Posterior vena cava (tissue), 2 donors: ENCODE data around the gene TRABD2A. TPM values are rescaled to one million over a fixed set of nuclear protein-coding genes. Genes with fewer than 3 reads are reported as not detected.
"Not testable (repeated sequence)": the region's sequence is repeated elsewhere in the genome, so short reads cannot be mapped to it uniquely, and the experiment has no call there.

Source experiments
- DNase-seq: peaks from one replicate; pipeline ENCODE4 v3.0.0-alpha.2; 2020; ENCODE audit warnings: low spot score
- intact Hi-C, 2 donors: fragments of 100-400 bp; cut with DNase I; formaldehyde crosslinking; loops; one replicate each; pipeline versions ENCODE4 v1.14.1 to v1.14.2; 2022 to 2023
- total RNA-seq, 2 donors: library from RNA; stranded (reverse); fragmentation: NEBNext Ultra II Directional; extraction: Animal tissue kit (Norgen Biotek cat#: 25700); gene quantifications; one replicate each; pipeline ENCODE4 v1.2.1, GENCODE V29; 2021
- donor health status: DM: yes; HTN: yes; CAD: no.
- donor health status: DM: yes; HTN: yes; CAD: no.

TRABD2A gene
- total RNA-seq, 2 donors from 2014 or later: 1.0 to 2.6 TPM

GRCh38 chr2:84801811-84802210 is 79.1 kb downstream of the TRABD2A start:
- intact Hi-C loops: no loop called here

GRCh38 chr2:84800194-84800805 is 80.6 kb downstream of the TRABD2A start:
- intact Hi-C loops: no loop called here
- no peak for DNase-seq

More at GRCh38 chr2:84801811-84802210, 79.1 kb downstream of the TRABD2A start:
- DNase-seq: no peak

- no peak for DNase-seq
- intact Hi-C loops: no loop called here
Observed at GRCh38 chr2:84799772-84800171, 81.1 kb downstream of the TRABD2A start.

GRCh38 chr2:84797271-84797670 is 83.6 kb downstream of the TRABD2A start:
- DNase-seq: no peak
- intact Hi-C loops: no loop called here

GRCh38 chr2:84796798-84797197 is 84.1 kb downstream of the TRABD2A start:
- DNase-seq: no peak
- intact Hi-C loops: no loop called here

GRCh38 chr2:84793641-84794040 is 87.2 kb downstream of the TRABD2A start:
- DNase-seq: no peak
- intact Hi-C loops: no loop called here

- no peak for DNase-seq
- intact Hi-C loops: no loop called here
Observed at GRCh38 chr2:84792856-84793522, 87.9 kb downstream of the TRABD2A start.

GRCh38 chr2:84788498-84788897 is 92.4 kb downstream of the TRABD2A start:
- intact Hi-C loops: no loop called here

GRCh38 chr2:84788027-84788426 is 92.9 kb downstream of the TRABD2A start:
- intact Hi-C loops: no loop called here
- DNase-seq: no peak

More at GRCh38 chr2:84788498-84788897, 92.4 kb downstream of the TRABD2A start:
- DNase-seq: no peak

GRCh38 chr2:84786601-84787000 is 94.3 kb downstream of the TRABD2A start:
- intact Hi-C loops: no loop called here
- DNase-seq: no peak

- intact Hi-C loops: no loop called here
- DNase-seq: no peak
Observed at GRCh38 chr2:84785950-84786349, 94.9 kb downstream of the TRABD2A start.

- DNase-seq: no peak
- intact Hi-C loops: no loop called here
Observed at GRCh38 chr2:84782717-84783442, 98.0 kb downstream of the TRABD2A start.

GRCh38 chr2:84781942-84782716 is 98.8 kb downstream of the TRABD2A start:
- intact Hi-C loops: no loop called here
- no peak for DNase-seq

- intact Hi-C loops: no loop called here
- DNase-seq: no peak
Observed at GRCh38 chr2:84779781-84780180, 101.1 kb downstream of the TRABD2A start.

- intact Hi-C loops: no loop called here
- no peak for DNase-seq
Observed at GRCh38 chr2:84778911-84779690, 101.8 kb downstream of the TRABD2A start.

GRCh38 chr2:84776011-84776410 is 104.9 kb downstream of the TRABD2A start:
- intact Hi-C loops: no loop called here

GRCh38 chr2:84773562-84773961 is 107.3 kb downstream of the TRABD2A start:
- DNase-seq, intact Hi-C loops: not testable (repeated sequence)

More at GRCh38 chr2:84776011-84776410, 104.9 kb downstream of the TRABD2A start:
- no peak for DNase-seq
